K562 (cell line): ENCODE data around the gene TRMT2A. TPM values are rescaled to one million over a fixed set of nuclear protein-coding genes. Genes with fewer than 3 reads are reported as not detected.

ENCODE experiments used
- ASH1L ChIP-seq: fragments of 450-650 bp; IDR thresholded peaks from 2 replicates; pipeline ENCODE4 v1.6.1; 2018; ENCODE audit warnings: borderline replicate concordance, mild to moderate bottlenecking, low read depth; ENCODE audit not compliant: partially characterized antibody
- FOXJ2 ChIP-seq: fragments of 200-800 bp; sonication (Bioruptor generic); IDR thresholded peaks from 2 replicates; pipeline ENCODE4 v1.6.1; 2016; ENCODE audit warnings: missing genetic modification characterization, missing compliant biosample characterization
- HDGF ChIP-seq: fragments of 450-650 bp; IDR thresholded peaks from 2 replicates; pipeline ENCODE4 v1.6.1; 2016
- JUNB ChIP-seq: fragments of 450-650 bp; formaldehyde crosslinking; conservative IDR thresholded peaks from 2 replicates; pipeline ENCODE4 v1.4.0; 2020; ENCODE audit warnings: mild to moderate bottlenecking
- MECOM ChIP-seq: fragments of 250-450 bp; sonication (Bioruptor Pico); IDR thresholded peaks from 2 replicates; pipeline ENCODE4 v1.8.0; 2022; ENCODE audit warnings: inconsistent platforms
- MXI1 ChIP-seq: IDR thresholded peaks from 2 replicates; pipeline ENCODE4 v1.6.1; 2011; ENCODE audit warnings: low read depth, mild to moderate bottlenecking, improper control_type of control experiment, low read length
- MYC ChIP-seq, 2 experiments: fragments of 250-450 bp in 1 of 2; sonication (Bioruptor Pico) in 1 of 2; IDR thresholded peaks; 2 replicates each; pipeline versions ENCODE4 v1.5.1 to v1.6.1; 2012 to 2021; ENCODE audit warnings: low read depth in 2 of 2, borderline replicate concordance in 1 of 2, improper control_type of control experiment in 1 of 2, low read length in 1 of 2, mild to moderate bottlenecking in 1 of 2, moderate library complexity in 1 of 2
- NR1H2 ChIP-seq: sonication (generic); formaldehyde crosslinking; IDR thresholded peaks from 2 replicates; pipeline ENCODE4 v1.4.0; 2020; ENCODE audit warnings: mild to moderate bottlenecking, missing genetic modification reagents
- PML ChIP-seq: IDR thresholded peaks from 2 replicates; pipeline ENCODE4 v1.6.1; 2012; ENCODE audit warnings: low read length, inconsistent platforms
- POLR2B ChIP-seq: fragments of 450-650 bp; IDR thresholded peaks from 2 replicates; pipeline ENCODE4 v1.6.1; 2018; ENCODE audit warnings: low read depth; ENCODE audit not compliant: partially characterized antibody
- RB1 ChIP-seq: fragments of 450-650 bp; IDR thresholded peaks from 2 replicates; pipeline ENCODE4 v1.6.1; 2017; ENCODE audit warnings: low read depth, mild to moderate bottlenecking
- RBM34 ChIP-seq: fragments of 200-400 bp; formaldehyde crosslinking; IDR thresholded peaks from 2 replicates; pipeline ENCODE4 v1.6.1; 2018; ENCODE audit warnings: low read length, borderline replicate concordance; ENCODE audit not compliant: insufficient read depth
- RUNX1 ChIP-seq: sonication (generic); IDR thresholded peaks from 2 replicates; pipeline ENCODE4 v1.6.1; 2016; ENCODE audit warnings: antibody characterized with exemption, low read depth
- SAFB ChIP-seq: fragments of 200-400 bp; formaldehyde crosslinking; IDR thresholded peaks from 2 replicates; pipeline ENCODE4 v1.6.1; 2017; ENCODE audit warnings: low read depth, low read length, borderline replicate concordance
- SIN3B ChIP-seq: fragments of 450-650 bp; IDR thresholded peaks from 2 replicates; pipeline ENCODE4 v1.6.1; 2017; ENCODE audit warnings: low read depth, mild to moderate bottlenecking, moderate library complexity
- SRSF3 ChIP-seq: fragments of 200-400 bp; formaldehyde crosslinking; IDR thresholded peaks from 2 replicates; pipeline ENCODE4 v1.6.1; 2016; ENCODE audit warnings: mild to moderate bottlenecking, low read length, moderate library complexity; ENCODE audit not compliant: insufficient read depth
- STAT5B ChIP-seq: fragments of 250-450 bp; sonication (Bioruptor Pico); IDR thresholded peaks from 2 replicates; pipeline ENCODE4 v1.8.0; 2021; ENCODE audit warnings: mild to moderate bottlenecking, inconsistent platforms
- ZNF253 ChIP-seq: fragments of 250-450 bp; sonication (Bioruptor Pico); conservative IDR thresholded peaks from 2 replicates; pipeline ENCODE4 v1.6.1; 2021; ENCODE audit warnings: mild to moderate bottlenecking
- ZNF41 ChIP-seq: fragments of 250-450 bp; sonication (Bioruptor Pico); conservative IDR thresholded peaks from 2 replicates; pipeline ENCODE4 v1.4.0; 2020; ENCODE audit warnings: mild to moderate bottlenecking
- ZNF583 ChIP-seq: fragments of 250-450 bp; sonication (Bioruptor Pico); IDR thresholded peaks from 2 replicates; pipeline ENCODE4 v1.4.0; 2020
- polyA plus RNA-seq, 8 experiments: library from polyadenylated mRNA; depleted of rRNA in 4 of 8; stranded (reverse) in 5 of 8; unstranded in 3 of 8; fragments of >200 nt; fragmentation: Nextera tagmentation in 2 of 8; fragmentation: Illumina TruSeq in 1 of 8; extraction: Ambion mirVana in 2 of 8; extraction: Trizol in 1 of 8; gene quantifications; 2 replicates each; pipeline versions ENCODE4 v1.2.1 to v1.2.3, GENCODE V29; 2011 to 2014; ENCODE audit warnings: inconsistent platforms in 1 of 8, missing spikeins in 1 of 8
- total RNA-seq, 7 experiments: library from RNA; depleted of rRNA in 6 of 7; stranded (reverse); fragments of >200 nt in 6 of 7; fragmentation: Illumina TruSeq in 2 of 7; extraction: Trizol in 2 of 7; gene quantifications; 2 replicates each; pipeline versions ENCODE4 v1.2.1 to v1.2.3, GENCODE V29; 2011 to 2021; ENCODE audit warnings: low replicate concordance in 1 of 7
- TF ChIP-seq, protein P1 (sequence below): IDR thresholded peaks from 3 replicates; pipeline ENCODE4 v1.6.1; 2011; ENCODE audit warnings: borderline replicate concordance, mild to moderate bottlenecking, moderate library complexity; ENCODE audit not compliant: insufficient read length; ENCODE audit errors: extremely low read depth
- TF ChIP-seq, protein P2 (sequence below): fragments of 250-450 bp; sonication (Bioruptor Pico); IDR thresholded peaks from 2 replicates; pipeline ENCODE4 v1.5.0; 2021; ENCODE audit warnings: mild to moderate bottlenecking, moderate library complexity
- TF ChIP-seq, protein P3 (sequence below): fragments of 450-650 bp; IDR thresholded peaks from 2 replicates; pipeline ENCODE4 v1.6.1; 2016; ENCODE audit warnings: missing biosample characterization, missing genetic modification characterization

Gene TRMT2A
- total and polyA plus RNA-seq, 9 of the 15 experiments (the other 6 are each of a cell fraction or from before 2014, with no cell fraction given), result 1.6 to 265 (median 140) TPM

DNA sequence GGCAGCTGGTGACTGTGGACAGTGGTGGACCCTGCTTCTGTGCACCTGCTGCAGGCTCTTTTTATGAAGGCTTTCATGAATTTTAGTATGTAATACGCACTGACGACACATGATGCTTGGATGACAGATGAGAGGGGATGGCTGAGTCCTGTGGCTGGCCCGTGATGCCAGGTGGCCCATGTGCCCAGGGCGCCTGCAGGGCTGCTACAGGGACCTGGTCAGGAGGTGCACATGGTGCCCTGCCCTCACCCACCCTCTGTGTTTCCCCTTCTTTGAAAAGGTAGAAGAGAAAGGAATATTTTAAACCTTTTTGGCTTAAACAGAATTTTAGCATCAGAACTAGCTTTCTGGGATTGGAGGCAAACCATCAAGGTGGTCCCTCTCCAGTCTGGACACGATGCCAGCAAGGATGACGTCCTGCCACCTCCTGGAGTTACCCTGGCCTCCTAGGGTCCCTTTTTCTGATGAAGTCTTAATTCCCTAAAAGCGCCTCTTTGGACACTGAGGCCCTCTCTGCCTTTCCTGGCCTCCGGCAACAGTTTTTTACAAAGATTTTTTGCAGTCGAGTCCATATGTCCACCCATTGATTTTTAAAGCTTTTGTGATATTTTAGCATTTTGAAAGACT, 6.6 kb downstream of the TRMT2A start (continued):
- TF ChIP-seq, protein P1, sequence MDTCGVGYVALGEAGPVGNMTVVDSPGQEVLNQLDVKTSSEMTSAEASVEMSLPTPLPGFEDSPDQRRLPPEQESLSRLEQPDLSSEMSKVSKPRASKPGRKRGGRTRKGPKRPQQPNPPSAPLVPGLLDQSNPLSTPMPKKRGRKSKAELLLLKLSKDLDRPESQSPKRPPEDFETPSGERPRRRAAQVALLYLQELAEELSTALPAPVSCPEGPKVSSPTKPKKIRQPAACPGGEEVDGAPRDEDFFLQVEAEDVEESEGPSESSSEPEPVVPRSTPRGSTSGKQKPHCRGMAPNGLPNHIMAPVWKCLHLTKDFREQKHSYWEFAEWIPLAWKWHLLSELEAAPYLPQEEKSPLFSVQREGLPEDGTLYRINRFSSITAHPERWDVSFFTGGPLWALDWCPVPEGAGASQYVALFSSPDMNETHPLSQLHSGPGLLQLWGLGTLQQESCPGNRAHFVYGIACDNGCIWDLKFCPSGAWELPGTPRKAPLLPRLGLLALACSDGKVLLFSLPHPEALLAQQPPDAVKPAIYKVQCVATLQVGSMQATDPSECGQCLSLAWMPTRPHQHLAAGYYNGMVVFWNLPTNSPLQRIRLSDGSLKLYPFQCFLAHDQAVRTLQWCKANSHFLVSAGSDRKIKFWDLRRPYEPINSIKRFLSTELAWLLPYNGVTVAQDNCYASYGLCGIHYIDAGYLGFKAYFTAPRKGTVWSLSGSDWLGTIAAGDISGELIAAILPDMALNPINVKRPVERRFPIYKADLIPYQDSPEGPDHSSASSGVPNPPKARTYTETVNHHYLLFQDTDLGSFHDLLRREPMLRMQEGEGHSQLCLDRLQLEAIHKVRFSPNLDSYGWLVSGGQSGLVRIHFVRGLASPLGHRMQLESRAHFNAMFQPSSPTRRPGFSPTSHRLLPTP, result no peak
- TF ChIP-seq STAT5B (CRISPR knock-in tag) (no peak), NR1H2 (CRISPR knock-in tag) (no peak), SIN3B (no peak), PML (peak; percentile 27; the same call in 1 of the 2 replicates), SAFB (no peak), POLR2B (peak; percentile 22), MYC (IDR thresholded peaks at IDR 0.05; ENCODE audit: low read depth, low read length) (no peak), MYC (CRISPR knock-in tag; IDR thresholded peaks at IDR 0.05; ENCODE audit: borderline replicate concordance, low read depth) (no peak), ZNF583 (CRISPR knock-in tag) (no peak), ZNF253 (CRISPR knock-in tag) (0 out of 2 replicates have a peak, but pooled peaks have one; percentile 62), RUNX1 (no peak), ASH1L (no peak), RB1 (no peak), MECOM (CRISPR knock-in tag) (no peak), MXI1 (0 out of 2 replicates have a peak, but pooled peaks have one; percentile 41), ZNF41 (CRISPR knock-in tag) (0 out of 2 replicates have a peak, but pooled peaks have one; percentile 16), JUNB (no peak), SRSF3 (no peak), FOXJ2 (tag) (no peak), RBM34 (no peak), HDGF (no peak)
- TF ChIP-seq, protein P2, sequence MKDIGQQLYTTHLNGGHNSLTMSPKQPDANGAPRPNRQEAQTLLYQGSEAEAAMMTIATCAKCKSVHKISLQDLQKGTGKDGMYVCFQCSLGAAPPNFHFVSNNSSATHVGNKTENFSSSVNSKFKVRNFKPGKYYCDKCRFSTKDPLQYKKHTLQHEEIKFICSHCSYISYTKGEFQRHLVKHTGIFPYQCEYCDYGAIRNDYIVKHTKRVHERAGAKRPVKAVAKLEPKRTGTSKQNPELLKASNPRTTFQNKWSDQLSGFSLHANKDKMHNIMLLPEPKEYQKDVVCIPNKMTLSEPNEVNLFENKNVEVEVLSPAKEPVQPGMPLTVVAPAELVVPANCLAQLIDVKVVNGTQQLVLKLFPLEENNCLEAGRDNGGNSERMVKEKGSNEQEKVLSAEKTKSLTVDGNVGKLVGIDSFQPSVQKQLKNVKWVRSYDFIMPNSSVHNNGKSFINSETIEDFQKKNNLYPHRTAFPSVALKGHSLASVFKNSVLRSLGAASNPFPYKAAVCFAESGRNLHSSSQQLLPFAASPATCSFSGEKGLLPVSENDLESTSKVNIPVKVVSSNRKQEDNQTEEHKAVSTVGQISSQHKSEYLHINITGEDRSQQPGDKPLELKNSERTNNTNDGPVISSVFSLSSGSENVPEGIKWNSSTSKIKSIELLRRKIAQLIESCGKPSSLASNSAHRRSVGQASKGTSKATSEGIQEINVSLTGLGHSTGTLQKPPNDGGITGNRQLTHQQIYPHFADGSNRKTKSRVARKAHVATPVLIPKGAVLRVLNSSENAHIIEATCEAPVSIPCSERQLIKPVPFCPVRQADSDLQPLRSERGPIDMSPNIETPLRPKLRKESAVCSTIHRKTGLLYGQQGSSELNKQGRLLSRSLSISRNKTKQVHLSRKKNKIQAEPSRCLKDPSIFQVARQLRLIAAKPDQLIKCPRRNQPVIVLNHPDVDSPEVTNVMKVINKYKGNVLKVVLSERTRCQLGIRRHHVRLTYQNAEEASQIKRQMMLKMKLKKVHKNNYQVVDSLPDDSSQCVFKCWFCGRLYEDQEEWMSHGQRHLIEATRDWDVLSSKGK, result no peak
- TF ChIP-seq, protein P3, sequence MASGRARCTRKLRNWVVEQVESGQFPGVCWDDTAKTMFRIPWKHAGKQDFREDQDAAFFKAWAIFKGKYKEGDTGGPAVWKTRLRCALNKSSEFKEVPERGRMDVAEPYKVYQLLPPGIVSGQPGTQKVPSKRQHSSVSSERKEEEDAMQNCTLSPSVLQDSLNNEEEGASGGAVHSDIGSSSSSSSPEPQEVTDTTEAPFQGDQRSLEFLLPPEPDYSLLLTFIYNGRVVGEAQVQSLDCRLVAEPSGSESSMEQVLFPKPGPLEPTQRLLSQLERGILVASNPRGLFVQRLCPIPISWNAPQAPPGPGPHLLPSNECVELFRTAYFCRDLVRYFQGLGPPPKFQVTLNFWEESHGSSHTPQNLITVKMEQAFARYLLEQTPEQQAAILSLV (tag), result no peak
